WI38 (cell line): ENCODE measurements around the gene MAPK8IP3.
A peak's percentile ranks its signal among the peaks of the same experiment; 100 is the strongest.

ENCODE experiments used
- H3K4me3 ChIP-seq: 2 replicates; pipeline ENCODE4 v1.5.1; 2011; ENCODE audit warnings: low read depth, mild to moderate bottlenecking, control low read depth, low read length
- CTCF ChIP-seq: IDR thresholded peaks from 2 replicates; pipeline ENCODE4 v1.5.1; 2012; ENCODE audit warnings: low read depth, mild to moderate bottlenecking, control low read depth, low read length

The MAPK8IP3 gene

GRCh38 chr16:1807626-1808025 lies 101.6 kb downstream of the MAPK8IP3 start:
- no peak overlapping the region for H3K4me3 ChIP-seq
- TF ChIP-seq CTCF, result no peak

GRCh38 chr16:1808691-1809090 lies 102.7 kb downstream of the MAPK8IP3 start:
- no peak overlapping the region for H3K4me3 ChIP-seq

GRCh38 chr16:1809281-1809801 lies 103.3 kb downstream of the MAPK8IP3 start:
- no peak overlapping the region for H3K4me3 ChIP-seq

More at GRCh38 chr16:1808691-1809090, 102.7 kb downstream of the MAPK8IP3 start:
- no peak for TF ChIP-seq CTCF

GRCh38 chr16:1810106-1810505 lies 104.1 kb downstream of the MAPK8IP3 start:
- H3K4me3 ChIP-seq, result no peak overlapping the region
- TF ChIP-seq CTCF, result no peak

More at GRCh38 chr16:1809281-1809801, 103.3 kb downstream of the MAPK8IP3 start:
- TF ChIP-seq CTCF, result no peak

- TF ChIP-seq CTCF, result no peak
Observed at GRCh38 chr16:1810536-1810935, 104.5 kb downstream of the MAPK8IP3 start.

GRCh38 chr16:1812732-1813163 lies 106.8 kb downstream of the MAPK8IP3 start:
- H3K4me3 ChIP-seq, result no peak overlapping the region
- peak; percentile 68 for TF ChIP-seq CTCF

More at GRCh38 chr16:1810536-1810935, 104.5 kb downstream of the MAPK8IP3 start:
- no peak overlapping the region for H3K4me3 ChIP-seq

GRCh38 chr16:1815461-1815860 lies 109.5 kb downstream of the MAPK8IP3 start:
- TF ChIP-seq CTCF, result no peak
- no peak overlapping the region for H3K4me3 ChIP-seq
